GM21723 (cell line): ENCODE measurements around the gene ADAM23.
"Not testable (repeated sequence)": the region's sequence is repeated elsewhere in the genome, so short reads cannot be mapped to it uniquely, and the experiment has no call there.

Experiments used
- ATAC-seq: cut with Tn5 transposase; IDR thresholded peaks from one replicate; pipeline ENCODE4 v1.9.1; 2021; ENCODE audit warnings: mild to moderate bottlenecking, moderate library complexity; ENCODE audit not compliant: unreplicated experiment

Gene ADAM23

DNA sequence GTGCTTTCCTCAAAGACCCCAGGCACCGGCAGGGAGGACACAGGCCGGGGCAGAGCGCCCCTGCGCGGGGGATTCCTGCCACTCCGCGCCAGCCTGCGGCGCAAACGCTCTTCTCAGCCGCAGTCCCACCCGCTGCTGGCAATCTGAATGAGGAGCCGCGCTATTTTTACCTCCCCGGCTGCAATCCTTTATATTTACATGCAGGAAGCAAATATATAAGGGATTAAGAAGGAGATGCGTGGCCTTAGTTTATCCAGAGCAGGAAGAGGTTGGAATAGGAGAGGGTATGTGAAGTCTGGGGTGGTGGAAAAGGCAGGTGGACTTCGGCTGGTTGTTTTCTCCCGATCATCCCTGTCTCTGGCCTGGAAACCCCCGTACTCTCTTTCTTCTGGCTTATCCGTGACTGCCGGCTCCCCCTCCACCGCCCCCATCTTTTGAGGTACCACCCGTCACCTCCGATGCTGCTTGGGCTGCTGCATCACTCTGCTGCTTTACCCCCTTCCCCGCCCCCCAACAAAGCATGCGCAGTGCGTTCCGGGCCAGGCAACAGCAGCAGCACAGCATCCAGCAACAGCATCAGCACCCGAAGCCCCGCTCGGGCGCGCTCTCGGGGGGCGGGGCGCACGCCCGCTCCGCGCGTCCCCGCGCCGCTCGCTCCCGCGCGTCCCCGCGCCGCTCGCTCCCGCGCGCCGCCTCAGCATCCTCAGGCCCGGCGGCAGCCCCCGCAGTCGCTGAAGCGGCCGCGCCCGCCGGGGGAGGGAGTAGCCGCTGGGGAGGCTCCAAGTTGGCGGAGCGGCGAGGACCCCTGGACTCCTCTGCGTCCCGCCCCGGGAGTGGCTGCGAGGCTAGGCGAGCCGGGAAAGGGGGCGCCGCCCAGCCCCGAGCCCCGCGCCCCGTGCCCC lies at the start of gene ADAM23:
Gene ADAM23, plus strand, starts transcription at position 700 of the 902 bp plus-strand sequence. CDS start 335 bp downstream, outside the sequence.
- peak; percentile 46 for ATAC-seq

- ATAC-seq, result no peak
These were observed 47.1 kb upstream of the ADAM23 start for GRCh38 chr2:206396211-206396610.

GRCh38 chr2:206402956-206403569 lies 40.3 kb upstream of the ADAM23 start:
- ATAC-seq, result not testable (repeated sequence)

GRCh38 chr2:206408323-206409320 lies 34.7 kb upstream of the ADAM23 start:
- ATAC-seq, result peak; percentile 97

GRCh38 chr2:206410714-206411113 lies 32.6 kb upstream of the ADAM23 start:
- ATAC-seq, result no peak

- ATAC-seq, result no peak
These were observed 27.6 kb upstream of the ADAM23 start for GRCh38 chr2:206415618-206416243.

- no peak for ATAC-seq
These were observed 24.4 kb upstream of the ADAM23 start for GRCh38 chr2:206418968-206419367.

- no peak for ATAC-seq
These were observed 22.6 kb upstream of the ADAM23 start for GRCh38 chr2:206420721-206421120.

DNA sequence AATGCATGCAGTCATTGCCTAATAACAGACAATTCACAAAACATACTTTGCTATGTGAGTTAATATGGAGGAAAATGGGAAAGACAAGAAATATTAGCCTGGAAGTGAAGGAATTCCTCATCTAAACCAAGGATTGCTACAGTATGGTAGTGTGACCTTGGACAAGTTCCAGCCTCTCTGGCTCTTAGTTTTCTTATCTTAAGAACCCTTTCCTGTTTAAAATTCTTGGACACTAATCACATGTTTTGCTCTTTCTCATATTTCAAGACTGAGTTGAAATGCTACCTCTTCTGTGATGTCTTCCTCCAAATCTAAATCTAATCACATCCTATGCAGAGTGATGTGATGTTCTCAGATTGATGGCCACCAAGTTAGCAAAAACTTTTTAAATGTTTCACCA lies 20.8 kb upstream of the ADAM23 start:
- ATAC-seq, result no peak

DNA sequence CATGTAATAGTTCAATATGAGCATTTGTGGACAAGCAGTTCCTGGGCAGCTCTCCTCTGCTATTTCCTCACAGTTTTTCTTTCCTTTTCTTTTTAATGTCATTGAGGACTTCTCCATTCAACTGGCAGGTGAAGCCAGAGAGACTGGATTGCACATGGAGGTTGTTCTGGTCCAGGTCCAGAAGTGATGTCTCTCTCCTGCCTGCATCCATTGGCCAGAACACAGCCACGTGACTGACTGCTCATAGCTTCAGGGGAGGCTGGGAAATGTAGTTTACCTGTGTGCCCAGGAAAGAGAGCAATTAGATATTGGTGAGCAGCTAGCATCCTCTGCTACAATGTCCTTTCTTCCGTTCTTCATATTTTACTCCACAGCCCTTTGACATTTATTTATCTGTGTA lies 20.2 kb upstream of the ADAM23 start:
- ATAC-seq, result no peak

DNA sequence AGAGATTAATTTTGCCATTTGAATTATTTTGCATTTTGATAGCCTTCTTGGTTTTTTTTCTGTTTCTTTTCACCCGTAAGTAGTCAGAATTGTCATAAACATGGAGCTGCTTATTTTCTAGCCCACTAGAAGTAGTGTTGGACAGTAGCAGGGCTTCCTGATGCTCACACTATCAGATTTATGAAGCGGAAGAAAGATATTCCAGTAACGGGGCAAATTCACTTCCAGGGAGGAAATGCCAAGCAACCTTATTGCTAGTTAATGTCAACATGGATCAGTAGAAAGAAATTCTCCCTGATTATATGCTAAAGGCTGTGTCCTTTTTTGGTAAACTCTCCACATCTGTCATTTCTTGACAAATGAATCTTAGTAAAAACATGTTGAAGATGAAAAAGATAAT lies 19.2 kb upstream of the ADAM23 start:
- no peak for ATAC-seq

DNA sequence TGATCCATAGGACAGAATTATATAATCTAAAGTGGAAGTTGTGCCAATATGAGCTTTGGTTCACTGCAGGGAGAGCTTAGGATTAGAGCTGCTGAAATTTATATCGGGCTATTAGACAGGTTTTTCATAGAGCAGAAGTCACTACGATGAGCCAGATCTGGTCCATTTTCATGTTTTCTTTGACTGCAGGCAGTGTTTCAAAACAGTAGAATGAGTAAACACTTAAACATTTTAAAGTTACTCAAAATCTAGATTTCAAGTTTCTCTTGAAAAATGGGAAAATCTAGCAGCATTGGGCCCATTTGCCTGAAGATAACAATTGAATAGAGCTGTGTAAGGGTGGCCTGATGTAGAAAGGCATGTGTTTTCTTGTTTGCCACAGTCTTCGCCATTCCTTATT lies 14.5 kb upstream of the ADAM23 start:
- ATAC-seq, result no peak

GRCh38 chr2:206430452-206430851 lies 12.9 kb upstream of the ADAM23 start:
- ATAC-seq, result no peak

- ATAC-seq, result no peak
These were observed 11.9 kb upstream of the ADAM23 start for GRCh38 chr2:206431439-206431838.

DNA sequence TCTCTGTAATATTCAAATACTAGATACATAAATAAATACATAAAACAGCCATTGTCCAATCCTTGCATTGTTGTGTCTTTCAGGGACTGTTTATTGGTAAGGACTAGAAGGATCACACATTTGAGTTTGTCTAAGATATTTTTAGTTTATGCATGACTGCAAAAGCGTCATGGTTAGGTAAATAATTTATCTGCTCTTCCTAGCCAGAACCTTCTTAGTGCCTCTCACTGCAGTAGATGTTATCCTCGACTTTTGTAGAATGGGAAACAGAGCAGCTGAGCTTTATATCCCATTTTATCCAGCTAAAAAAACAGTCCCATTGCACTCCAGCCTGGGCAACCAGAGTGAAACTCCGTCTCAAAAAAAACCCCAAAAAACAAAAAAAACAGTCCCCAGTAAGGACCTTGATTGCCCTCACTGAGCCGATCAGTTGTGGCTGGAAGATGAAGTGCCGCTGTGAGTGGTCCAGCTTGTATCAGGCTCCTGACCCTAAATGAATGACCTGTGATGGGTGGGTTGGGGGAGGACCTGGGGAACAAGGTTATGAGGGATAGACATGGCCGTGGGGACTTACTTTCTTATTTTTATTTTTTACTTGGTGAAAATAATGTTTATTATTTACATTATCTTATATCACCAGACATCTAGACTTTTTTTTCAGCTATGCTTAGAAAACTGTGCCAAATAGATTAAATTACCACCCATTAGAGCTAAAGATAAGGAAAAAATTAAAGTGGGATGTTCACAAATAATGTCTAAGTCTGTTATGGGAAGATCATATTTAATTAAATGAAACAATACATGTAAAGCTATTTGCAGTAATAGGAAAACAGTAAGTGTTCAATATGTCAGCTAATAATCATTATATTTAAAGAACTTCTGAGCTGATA lies 10.9 kb upstream of the ADAM23 start:
- no peak for ATAC-seq

DNA sequence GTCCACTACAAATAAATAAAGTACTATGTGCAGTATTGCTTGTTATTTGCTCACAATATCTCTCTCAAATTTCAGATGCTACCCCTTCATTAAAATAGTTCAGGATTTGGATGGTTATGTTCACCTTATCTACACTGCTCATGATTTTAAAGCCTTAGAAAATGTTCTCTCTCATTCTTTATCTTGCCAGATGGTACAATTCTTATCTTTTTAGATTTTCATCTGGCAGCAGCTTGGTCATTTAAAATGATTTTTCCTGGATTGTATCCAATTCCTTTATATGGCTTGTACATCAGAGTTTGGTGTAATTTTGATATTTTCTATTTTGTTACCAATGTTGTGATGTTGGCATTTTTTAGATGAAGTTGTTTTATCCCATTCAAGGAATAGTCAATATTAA lies 10.1 kb upstream of the ADAM23 start:
- ATAC-seq, result no peak

- no peak for ATAC-seq
These were observed 9.6 kb upstream of the ADAM23 start for GRCh38 chr2:206433686-206434085.

- ATAC-seq, result no peak
These were observed 7.6 kb upstream of the ADAM23 start for GRCh38 chr2:206435742-206436141.

- no peak for ATAC-seq
These were observed 5.1 kb upstream of the ADAM23 start for GRCh38 chr2:206438196-206438724.
